ENCODE measurements around the gene PRELID3B. TPM values are rescaled to one million over a fixed set of nuclear protein-coding genes. Genes with fewer than 3 reads are reported as not detected.

PRELID3B gene
- total and polyA plus RNA-seq, 7 donors, result 23.2 to 61.2 (median 34.7) TPM

DNA sequence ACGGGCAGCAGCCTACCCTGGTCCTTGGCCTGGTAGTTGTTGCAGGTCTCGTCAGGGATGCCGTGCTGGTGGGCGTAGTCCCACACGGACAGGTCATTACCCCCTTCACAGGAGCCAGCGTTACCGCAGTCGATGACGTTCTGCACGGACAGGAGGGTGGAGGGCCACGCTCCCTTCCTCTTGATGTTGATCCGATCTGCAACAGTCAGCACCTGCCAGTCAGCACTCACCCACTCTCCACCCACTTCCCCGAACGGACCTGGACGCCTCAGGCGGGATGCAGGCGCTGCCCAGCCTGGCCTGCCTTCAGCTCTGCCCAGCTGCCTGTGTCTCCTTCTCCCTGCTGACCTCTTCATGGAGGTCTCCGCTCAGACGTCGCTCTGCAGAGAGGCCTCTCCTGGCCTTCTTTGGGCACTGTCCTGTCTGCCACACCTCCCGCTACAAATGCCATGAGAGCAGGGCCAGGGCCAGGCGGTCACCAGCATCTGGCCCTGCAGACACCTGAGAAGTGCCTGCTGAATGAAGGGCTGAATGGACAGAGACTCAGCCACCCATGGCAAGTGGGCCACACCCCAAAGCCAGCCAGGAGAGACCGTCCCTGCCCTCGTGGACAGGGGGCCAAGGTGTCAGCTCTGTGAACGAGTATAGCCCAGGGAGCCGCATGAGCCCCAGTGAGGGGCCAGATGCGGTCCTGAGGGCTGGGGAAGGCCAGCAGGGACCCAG lies 41.0 kb downstream of the PRELID3B start:
- Histone ChIP-seq H3K4me3 (no peak overlapping the region), H3K36me3 (ENCODE audit: insufficient read depth in 1 of 2, low read depth in 1 of 2) (peaks cover 2 to 64% of the 10 kb centered on the region in 2 donors), H3K27me3 (ENCODE audit: insufficient read depth in 3 of 3, low read length in 2 of 3) (no peaks in the 10 kb centered on the region), H3K9me3 (no peaks in the 10 kb centered on the region), H3K27ac (no peak overlapping the region), H3K4me1 (peaks cover 15% of the 10 kb centered on the region)
- 87 to 89% (median 88%) methylated on average over 26 to 27 of the region's 27 CpGs for WGBS, 3 donors
- TF ChIP-seq, protein P1, sequence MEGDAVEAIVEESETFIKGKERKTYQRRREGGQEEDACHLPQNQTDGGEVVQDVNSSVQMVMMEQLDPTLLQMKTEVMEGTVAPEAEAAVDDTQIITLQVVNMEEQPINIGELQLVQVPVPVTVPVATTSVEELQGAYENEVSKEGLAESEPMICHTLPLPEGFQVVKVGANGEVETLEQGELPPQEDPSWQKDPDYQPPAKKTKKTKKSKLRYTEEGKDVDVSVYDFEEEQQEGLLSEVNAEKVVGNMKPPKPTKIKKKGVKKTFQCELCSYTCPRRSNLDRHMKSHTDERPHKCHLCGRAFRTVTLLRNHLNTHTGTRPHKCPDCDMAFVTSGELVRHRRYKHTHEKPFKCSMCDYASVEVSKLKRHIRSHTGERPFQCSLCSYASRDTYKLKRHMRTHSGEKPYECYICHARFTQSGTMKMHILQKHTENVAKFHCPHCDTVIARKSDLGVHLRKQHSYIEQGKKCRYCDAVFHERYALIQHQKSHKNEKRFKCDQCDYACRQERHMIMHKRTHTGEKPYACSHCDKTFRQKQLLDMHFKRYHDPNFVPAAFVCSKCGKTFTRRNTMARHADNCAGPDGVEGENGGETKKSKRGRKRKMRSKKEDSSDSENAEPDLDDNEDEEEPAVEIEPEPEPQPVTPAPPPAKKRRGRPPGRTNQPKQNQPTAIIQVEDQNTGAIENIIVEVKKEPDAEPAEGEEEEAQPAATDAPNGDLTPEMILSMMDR (IDR thresholded peaks at IDR 0.05), result no peak
- intact Hi-C loops (cut with DNase I), result no loop called here
- ATAC-seq (no peak), DNase-seq (peak in 1 of 2 donors; percentile 41)

DNA sequence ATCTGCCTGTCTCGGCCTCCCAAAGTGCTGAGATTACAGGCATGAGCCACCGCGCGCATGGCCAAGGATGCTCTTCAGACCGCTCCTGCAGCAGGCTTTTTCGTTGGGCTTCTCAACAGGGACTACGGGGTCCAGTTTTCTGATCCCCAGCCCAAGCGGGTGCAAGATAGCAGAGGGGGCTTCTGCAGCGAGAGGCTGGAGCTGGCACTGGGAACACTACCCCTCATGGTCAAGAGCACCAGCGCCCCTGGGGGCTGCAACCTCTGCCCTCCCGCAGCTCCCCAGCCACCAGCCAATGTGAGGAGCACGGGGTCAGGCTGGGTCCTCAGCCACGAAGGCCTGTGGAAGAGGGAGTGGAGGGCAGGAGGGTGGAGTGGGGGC lies 41.5 kb downstream of the PRELID3B start:
- H3K27me3 ChIP-seq (ENCODE audit: insufficient read depth in 3 of 3, low read length in 2 of 3), result no peaks in the 10 kb centered on the region
- H3K4me3 ChIP-seq, result no peak overlapping the region
- ATAC-seq (no peak), DNase-seq (peak in 1 of 2 donors; percentile 21)
- peaks cover 11% of the 10 kb centered on the region for H3K4me1 ChIP-seq
- H3K36me3 ChIP-seq (ENCODE audit: insufficient read depth in 1 of 2, low read depth in 1 of 2), result peaks cover 2 to 70% of the 10 kb centered on the region in 2 donors
- TF ChIP-seq, protein P1 (IDR thresholded peaks at IDR 0.05), result no peak
- H3K27ac ChIP-seq, result no peak overlapping the region
- intact Hi-C loops (cut with DNase I), result no loop called here
- no peaks in the 10 kb centered on the region for H3K9me3 ChIP-seq
- WGBS, 3 donors, result 88 to 93% (median 89%) methylated on average over 13 of the region's 13 CpGs

DNA sequence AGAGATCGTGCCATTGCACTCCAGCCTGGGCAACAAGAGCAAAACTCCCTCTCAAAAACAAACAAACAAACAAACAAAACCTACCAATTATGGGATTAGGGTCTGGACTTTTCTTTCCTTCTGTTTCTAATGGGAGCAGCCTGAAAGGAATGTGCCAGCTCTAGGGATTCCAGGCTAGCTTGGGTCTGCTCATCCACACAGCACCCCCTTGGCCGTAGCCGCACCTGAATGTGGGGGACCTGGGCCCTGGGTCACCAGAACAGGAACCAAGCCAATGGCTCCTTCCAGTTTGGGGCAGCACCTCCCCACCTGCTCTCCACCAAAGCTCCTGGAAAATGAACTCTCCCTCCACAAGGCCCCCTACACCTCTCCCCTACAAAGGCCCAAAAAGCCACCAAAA lies 42.3 kb downstream of the PRELID3B start:
- H3K36me3 ChIP-seq (ENCODE audit: insufficient read depth in 1 of 2, low read depth in 1 of 2), result peaks cover 2 to 77% of the 10 kb centered on the region in 2 donors

DNA sequence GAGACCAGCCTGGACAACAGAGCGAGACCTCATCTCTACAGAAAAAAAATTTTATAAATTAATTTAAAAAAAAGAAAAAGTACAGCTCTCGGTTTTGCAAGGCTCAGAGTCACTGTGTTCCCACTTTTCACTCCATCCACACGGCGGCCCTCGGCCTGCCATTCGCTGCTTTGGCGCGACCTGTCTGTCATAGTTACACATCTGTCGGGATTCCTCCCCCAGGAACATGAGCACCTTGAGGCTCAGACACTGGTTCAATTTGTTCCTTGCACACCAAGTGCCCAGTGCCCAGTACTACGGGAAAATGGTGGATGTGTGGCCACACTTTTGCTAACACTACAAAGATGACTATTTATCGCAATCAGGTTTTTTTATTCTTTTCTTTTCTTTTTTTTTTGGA lies 43.9 kb downstream of the PRELID3B start:
- intact Hi-C loops (cut with DNase I), result no loop called here
- peak in 1 of 2 donors; percentile 37 for DNase-seq
- no peak overlapping the region for H3K4me3 ChIP-seq
- TF ChIP-seq, protein P1 (IDR thresholded peaks at IDR 0.05), result no peak
- peaks cover 2 to 86% of the 10 kb centered on the region in 2 donors for H3K36me3 ChIP-seq (ENCODE audit: insufficient read depth in 1 of 2, low read depth in 1 of 2)
- no peaks in the 10 kb centered on the region for H3K9me3 ChIP-seq
- no peaks in the 10 kb centered on the region for H3K27me3 ChIP-seq (ENCODE audit: insufficient read depth in 3 of 3, low read length in 2 of 3)
- no peak for ATAC-seq
- no peak overlapping the region for H3K27ac ChIP-seq
- H3K4me1 ChIP-seq, result no peaks in the 10 kb centered on the region
- 90 to 91% (median 91%) methylated on average over 11 of the region's 11 CpGs for WGBS, 3 donors

More for the DNA sequence above, 42.3 kb downstream of the PRELID3B start:
- WGBS, 3 donors, result 61 to 86% (median 81%) methylated on average over 3 of the region's 3 CpGs
- Histone ChIP-seq H3K4me3 (no peak overlapping the region), H3K4me1 (peaks cover 4% of the 10 kb centered on the region), H3K27me3 (ENCODE audit: insufficient read depth in 3 of 3, low read length in 2 of 3) (no peaks in the 10 kb centered on the region), H3K9me3 (no peaks in the 10 kb centered on the region), H3K27ac (no peak overlapping the region)
- intact Hi-C loops (cut with DNase I), result no loop called here
- DNase-seq (peak in 1 of 2 donors; percentile 28), ATAC-seq (no peak)
- TF ChIP-seq, protein P1 (IDR thresholded peaks at IDR 0.05), result no peak
